Suprapubic skin (tissue), 4 donors: ENCODE measurements around the gene COG7.

Experiments
- CTCF ChIP-seq, 2 donors: fragments of 200-600 bp in 1 of 2; fragments of 450-650 bp in 1 of 2; sonication (generic) in 1 of 2; IDR thresholded peaks; one replicate each; pipeline ENCODE4 v1.5.1; 2016 to 2019; ENCODE audit warnings: antibody characterized with exemption in 2 of 2, mild to moderate bottlenecking in 1 of 2, moderate library complexity in 1 of 2
- EP300 ChIP-seq: sonication (generic); formaldehyde crosslinking; IDR thresholded peaks from one replicate; pipeline ENCODE4 v1.6.1; 2017; ENCODE audit warnings: antibody characterized with exemption
- POLR2A ChIP-seq, 2 donors: fragments of 450-650 bp; IDR thresholded peaks; one replicate each; pipeline ENCODE4 v1.6.1; 2017; ENCODE audit warnings: antibody characterized with exemption in 2 of 2, mild to moderate bottlenecking in 2 of 2, moderate library complexity in 2 of 2
- POLR2AphosphoS5 ChIP-seq, 3 donors: sonication (generic); formaldehyde crosslinking; IDR thresholded peaks; one replicate each; pipeline ENCODE4 v1.6.1; 2017; ENCODE audit warnings: antibody characterized with exemption in 3 of 3

GRCh38 chr16:23402100-23402499 lies 50.9 kb downstream of the COG7 start:
- no peak for TF ChIP-seq CTCF (IDR thresholded peaks at IDR 0.05)
- no peak for TF ChIP-seq EP300
- no peak for TF ChIP-seq POLR2A (IDR thresholded peaks at IDR 0.05)
- TF ChIP-seq POLR2AphosphoS5 (IDR thresholded peaks at IDR 0.05), result no peak
